Activated naive CD4-positive, alpha-beta T cell (primary cell): ENCODE results near the gene OCIAD2.
"Not testable (repeated sequence)": the region's sequence is repeated elsewhere in the genome, so short reads cannot be mapped to it uniquely, and the experiment has no call there.

ENCODE experiments used
- DNase-seq, 4 experiments: peaks; one replicate each; lab custom pipeline; 2025; lab: John Stamatoyannopoulos, UW

Gene OCIAD2

DNA sequence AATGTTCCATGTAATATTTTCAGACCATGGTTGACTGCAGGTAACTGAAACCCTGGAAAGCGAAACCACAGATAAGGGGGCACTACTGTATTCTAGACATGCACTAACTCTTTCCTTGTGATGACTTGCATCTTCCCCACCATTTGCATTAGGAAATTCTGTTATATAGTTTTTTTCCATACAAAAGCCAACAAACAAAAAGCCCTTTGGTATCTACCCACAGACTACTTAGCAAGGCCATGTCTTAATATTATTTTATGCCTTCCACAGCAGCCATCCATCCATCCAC lies 52.2 kb downstream of the OCIAD2 start:
- no peak for DNase-seq

DNA sequence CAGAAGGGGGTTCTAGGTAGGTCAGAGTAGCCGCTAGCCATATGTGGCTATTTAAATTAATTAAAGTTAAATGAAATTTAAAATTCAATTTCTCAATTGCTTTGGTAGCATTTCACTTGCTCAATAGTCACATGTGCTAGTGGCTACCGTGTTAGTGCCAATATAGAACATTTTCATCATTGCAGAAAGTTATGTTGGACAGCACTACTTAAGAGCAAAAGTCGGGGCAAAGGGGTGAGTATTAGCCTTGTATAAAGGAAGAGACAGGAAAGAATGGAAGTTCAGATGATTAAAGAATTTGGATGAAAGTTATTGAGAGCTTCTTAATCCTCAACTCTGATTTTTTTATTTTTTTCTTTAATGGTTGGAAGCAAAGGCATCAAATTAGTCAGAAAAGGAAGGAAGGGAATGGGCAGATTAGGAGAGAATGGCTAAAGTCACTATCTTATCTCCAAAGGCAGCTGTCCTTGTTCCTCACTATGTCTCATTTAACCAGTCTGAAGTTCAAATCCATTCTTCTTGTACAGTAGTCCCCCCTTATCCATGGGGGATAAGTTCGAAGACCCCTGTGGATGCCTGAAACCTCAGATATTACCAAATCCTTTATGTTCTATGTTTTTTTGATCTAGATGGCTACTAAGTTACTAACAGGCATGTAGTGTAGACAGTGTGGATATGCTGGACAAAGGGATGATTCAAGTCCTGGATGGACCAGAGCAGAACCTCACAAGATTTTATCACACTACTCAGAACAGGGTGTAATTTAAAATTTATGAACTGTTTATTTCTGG lies 52.8 kb downstream of the OCIAD2 start:
- no peak for DNase-seq

DNA sequence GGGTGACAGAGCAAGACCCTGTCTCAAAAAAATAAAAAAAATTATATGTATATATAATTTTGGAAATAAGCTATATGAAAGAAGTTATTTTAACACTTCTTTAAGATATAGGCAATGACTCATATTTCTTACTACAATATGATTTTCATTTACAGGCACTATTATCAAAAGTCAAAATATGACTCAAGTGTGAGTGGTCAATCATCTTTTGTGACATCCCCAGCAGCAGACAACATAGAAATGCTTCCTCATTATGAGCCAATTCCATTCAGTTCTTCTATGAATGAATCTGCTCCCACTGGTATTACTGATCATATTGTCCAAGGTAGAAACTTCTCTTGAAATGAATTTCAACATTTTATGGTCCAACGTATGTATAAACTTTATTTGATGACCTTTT lies 54.9 kb downstream of the OCIAD2 start:
- no peak for DNase-seq

DNA sequence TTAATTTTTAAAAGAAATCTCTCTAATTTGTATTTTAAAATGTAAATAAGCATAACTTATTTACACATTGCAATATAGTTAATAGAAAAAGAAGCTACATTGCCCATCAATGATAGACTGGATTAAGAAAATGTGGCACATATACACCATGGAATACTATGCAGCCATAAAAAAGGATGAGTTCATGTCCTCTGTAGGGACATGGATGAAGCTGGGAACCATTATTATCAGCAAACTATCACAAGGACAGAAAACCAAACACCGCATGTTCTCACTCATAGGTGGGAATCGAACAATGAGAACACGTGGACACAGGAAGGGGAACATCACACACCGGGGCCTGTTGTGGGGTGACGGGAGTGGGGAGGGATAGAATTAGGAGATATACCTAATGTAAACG lies 57.8 kb downstream of the OCIAD2 start:
- DNase-seq, result not testable (repeated sequence)

DNA sequence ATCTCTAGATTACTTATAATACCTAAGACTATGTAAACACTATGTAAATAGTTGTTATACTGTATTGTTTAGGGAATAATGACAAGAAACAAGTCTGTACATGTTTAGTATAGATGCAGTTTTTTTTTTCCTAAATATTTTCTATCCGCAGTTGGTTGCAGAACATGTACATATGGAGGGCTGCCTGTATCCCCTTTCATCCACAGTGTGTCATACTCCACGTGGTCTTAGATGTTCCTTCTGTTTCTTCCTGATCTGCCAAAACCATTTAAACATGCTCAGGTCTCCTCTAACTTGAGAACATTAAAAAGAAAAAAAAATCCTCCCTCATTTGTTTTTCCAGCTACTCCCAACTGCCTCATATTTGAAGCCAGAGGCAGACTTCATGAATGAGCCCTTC lies 61.7 kb downstream of the OCIAD2 start:
- DNase-seq, result no peak

DNA sequence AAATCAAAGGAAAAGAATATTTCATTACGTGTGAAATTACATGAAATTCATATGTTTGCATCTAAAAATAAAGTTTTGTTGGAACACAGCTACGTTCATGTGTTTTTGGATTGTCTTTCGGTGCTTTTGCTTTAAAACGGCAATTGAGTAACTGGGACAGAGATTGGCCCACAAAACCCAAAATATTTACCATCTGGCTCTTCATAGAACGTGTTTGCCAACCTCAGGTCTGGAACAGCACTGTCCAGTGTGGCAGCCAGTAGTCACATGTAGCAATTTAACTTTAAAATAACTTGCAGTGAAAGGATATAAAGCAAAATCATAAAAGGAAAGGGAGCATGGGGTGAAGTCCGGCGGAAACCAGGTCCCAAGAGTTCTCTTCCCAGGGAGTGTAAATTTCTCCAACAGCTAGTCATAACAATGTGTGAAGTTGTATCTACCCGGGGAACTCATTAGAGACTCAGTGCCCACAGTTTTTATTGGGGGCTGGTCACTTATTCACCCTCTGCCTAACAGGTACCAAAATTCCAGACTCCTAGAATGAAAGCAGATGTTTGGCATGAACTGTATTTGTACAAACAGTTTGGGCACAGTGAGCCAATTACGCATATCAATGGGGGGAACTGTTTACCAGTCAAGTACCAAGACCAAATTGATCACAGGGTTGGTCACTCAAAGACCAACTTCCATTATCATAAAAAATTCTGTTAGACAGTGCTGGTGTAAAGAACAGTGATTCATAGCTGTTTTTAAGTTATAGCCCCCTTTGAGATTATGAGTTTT lies 65.3 kb downstream of the OCIAD2 start:
- no peak for DNase-seq

DNA sequence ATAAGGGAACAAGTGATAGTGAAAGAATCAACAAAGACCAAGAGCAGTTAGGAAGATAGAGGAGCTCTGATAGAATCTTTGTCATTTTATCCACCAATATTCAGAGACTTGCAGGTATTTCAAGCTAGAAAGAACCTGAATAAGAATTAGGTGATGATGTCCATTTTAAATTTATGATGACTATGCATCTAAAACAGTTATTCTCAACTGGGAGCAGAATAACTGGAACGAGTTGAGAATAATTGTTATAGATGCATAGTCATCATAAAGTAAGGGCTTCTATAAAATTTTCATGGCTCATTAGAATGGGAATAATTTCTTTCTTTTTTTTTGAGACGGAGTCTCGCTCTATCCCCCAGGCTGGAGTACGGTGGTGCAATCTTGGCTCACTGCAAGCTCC lies 69.9 kb downstream of the OCIAD2 start:
- DNase-seq, result no peak
